HG03103 (cell line): Measurements from ENCODE around the gene CLDN3.
"Not testable (repeated sequence)": the region's sequence is repeated elsewhere in the genome, so short reads cannot be mapped to it uniquely, and the experiment has no call there.

Experiments
- ATAC-seq: cut with Tn5 transposase; IDR thresholded peaks from one replicate; pipeline ENCODE4 v1.9.1; 2021; ENCODE audit warnings: low read depth; ENCODE audit not compliant: unreplicated experiment

The CLDN3 gene

GRCh38 chr7:73738220-73738611, 31.9 kb downstream of the CLDN3 start:
- ATAC-seq: no peak

- ATAC-seq: no peak
These were observed 32.4 kb downstream of the CLDN3 start for GRCh38 chr7:73737491-73738219.

DNA sequence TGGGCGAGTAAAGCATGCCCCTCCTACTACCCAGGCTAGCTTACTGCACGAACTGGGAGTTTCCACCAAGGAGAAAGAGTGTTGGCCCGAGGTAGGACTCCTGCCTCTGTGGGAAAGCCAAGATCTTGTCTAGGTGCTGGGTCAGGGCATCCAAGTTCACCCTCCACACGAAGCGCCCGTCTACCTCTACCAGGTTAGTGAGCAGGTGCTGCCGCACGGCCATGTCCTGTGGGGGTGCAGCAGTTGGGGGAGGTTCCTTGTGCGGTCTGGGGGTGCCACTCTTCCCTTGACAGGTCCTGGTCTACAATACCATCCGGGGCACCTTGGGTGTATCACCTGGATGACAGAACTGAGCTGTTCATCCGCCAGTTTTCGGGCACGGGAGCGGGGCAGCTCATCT, 33.2 kb downstream of the CLDN3 start:
- ATAC-seq: no peak

- no peak for ATAC-seq
These were observed 34.6 kb downstream of the CLDN3 start for GRCh38 chr7:73735528-73735905.

DNA sequence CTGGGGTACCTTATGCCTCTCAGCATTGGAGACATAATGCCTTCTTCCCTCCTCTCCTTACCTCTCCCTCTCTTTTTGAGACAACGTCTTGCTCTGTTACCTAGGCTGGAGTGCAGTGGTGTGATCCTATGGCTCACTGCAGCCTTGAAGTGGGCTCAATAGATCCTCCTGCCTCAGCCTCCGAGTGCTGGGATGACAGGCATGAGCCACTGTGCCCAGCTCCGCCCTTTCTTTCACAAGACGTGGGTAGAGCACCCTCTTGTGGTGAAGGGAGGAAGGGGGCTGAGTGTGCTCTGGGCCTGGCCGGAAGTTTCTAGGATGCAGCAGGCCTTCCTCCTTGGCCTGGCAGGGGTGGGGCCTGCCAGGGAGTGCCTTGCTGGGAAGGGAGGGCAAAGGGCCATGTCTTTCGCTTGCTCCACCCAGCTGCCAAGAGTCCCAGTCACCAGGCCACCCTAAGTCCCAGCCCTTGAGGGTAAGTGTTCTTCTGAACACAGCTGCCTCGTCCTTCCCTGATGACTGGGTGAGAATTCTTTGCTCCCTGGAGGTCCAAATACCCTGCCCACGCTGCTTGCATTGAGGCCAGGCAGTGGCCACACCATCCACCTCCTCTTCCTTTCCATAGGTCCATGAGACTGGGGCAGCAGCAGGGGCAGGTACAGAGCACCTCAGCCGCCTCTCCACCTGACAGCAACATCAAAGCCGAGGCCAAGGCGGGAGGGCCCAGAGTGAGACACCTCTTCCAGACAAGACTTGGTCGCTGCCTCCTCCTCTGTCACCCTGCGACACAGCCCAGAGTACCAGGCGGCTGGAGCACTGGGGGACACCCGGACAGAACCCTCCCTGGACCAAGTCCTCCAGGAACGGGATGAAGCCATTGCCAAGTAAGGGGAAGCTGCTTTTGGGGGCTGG, 35.2 kb downstream of the CLDN3 start:
- ATAC-seq: peak; percentile 44

- ATAC-seq: no peak
These were observed 37.7 kb downstream of the CLDN3 start for GRCh38 chr7:73732397-73732796.

GRCh38 chr7:73730485-73730884, 39.6 kb downstream of the CLDN3 start:
- ATAC-seq: no peak

DNA sequence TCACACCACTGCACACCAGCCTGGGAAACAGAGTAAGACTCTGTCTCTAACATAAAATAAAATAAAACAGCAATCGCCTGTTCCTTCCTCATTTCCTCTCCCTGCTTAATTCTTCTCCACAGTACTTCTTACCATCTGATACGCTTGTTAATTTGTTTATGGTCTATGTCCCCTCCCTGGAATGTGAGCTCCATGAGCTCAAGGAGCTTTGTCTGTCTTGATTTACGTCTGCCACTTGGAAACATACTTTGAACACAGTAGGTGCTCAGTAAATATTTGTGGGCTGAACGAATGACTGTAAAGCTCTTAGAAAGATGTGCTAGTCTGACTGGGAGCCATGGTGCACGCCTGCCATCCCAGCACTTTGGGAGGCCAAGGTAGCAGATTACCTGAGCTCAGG, 41.5 kb downstream of the CLDN3 start:
- ATAC-seq: no peak

DNA sequence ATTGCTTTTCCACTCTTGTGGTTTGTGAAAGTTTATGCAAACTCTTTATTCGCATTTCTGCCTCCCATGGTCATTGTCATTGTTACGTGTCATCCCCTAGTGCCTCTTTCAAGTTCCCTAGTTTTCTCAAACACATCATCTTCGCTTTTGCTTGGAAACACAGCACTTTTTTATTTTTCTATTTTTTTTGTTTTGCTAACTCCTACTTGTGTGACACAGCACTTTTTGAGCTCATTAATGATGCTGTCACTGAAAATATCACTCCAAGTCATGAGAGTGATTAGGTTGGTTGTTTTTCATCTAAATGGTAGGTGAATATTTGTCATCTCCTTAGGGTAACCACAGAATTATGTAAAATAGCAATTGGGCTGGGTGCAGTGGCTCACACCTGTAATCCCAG, 42.1 kb downstream of the CLDN3 start:
- no peak for ATAC-seq

GRCh38 chr7:73726083-73726466, 44.0 kb downstream of the CLDN3 start:
- no peak for ATAC-seq

DNA sequence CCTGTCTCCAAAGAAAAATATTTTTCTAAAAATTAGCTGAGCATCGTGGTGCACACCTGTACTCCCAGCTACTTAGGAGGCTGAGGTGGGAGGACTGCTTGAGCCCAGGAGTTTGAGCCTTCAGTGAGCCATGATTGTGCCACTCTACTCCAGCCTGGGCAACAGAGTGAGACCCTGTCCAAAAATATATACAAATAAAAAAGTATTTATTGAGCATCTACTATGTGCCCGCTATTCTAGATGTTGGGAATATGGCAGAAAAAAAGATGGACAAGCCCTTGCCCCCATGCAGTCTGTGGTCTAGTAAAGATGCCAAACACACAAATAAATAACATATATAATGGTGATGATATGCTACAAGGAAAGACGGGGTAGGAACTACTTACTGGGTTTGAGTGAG, 46.3 kb downstream of the CLDN3 start:
- no peak for ATAC-seq

- ATAC-seq: no peak
These were observed 47.3 kb downstream of the CLDN3 start for GRCh38 chr7:73722785-73723184.

DNA sequence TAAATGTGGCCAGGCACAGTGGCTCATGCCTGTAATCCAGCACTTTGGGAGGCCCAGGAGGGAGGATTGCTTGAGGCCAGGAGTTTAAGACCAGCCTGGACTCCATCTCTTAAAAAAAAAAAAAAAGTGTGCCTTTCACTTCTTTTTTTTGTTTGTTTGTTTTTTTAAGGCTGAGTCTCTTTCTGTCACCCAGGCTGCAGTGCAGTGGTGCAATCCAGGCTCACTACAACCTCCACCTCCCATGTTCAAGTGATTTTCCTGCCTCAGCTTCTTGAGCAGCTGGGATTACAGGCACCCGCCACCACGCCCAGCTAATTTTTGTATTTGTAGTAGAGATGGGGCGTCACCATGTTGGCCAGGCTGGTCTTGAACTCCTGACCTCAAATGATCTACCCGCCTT, 47.9 kb downstream of the CLDN3 start:
- ATAC-seq: not testable (repeated sequence)

DNA sequence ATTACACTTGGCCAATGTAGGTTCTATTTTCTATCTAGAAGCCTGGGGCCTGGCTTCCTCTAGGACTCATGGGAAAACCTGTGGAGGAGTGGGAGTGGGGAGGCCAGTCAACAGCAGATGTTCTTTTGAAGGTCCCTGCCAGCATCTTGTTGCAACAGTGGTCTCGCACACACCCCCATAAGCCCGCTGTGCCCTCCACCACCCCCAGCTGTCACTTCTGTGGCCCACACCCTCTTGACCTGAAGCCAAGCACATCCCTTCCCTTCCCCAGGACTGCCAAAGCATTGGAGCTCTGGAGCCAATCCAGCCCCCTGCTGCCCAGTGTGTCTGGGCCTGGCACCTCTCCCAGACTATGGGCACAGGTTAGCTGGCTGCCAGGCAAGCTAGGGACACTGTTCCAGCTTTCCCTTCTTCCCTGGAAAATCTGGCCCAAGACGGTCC, 48.7 kb downstream of the CLDN3 start:
- ATAC-seq: no peak

GRCh38 chr7:73720443-73720842, 49.6 kb downstream of the CLDN3 start:
- not testable (repeated sequence) for ATAC-seq

GRCh38 chr7:73719806-73720169, 50.3 kb downstream of the CLDN3 start:
- peak; percentile 7 for ATAC-seq
